ENCODE results near the gene CRYBB2.
"Not testable (repeated sequence)": the region's sequence is repeated elsewhere in the genome, so short reads cannot be mapped to it uniquely, and the experiment has no call there.

CRYBB2 gene

GRCh38 chr22:25199731-25200520 lies 19.5 kb upstream of the CRYBB2 start, which contains the start of gene CRYBB3:
Gene CRYBB3 (plus strand): TSS chr22:25199858. CDS start chr22:25201397, 1,539 bp downstream.
- DNase-seq (ENCODE audit: low spot score): no peak

DNA sequence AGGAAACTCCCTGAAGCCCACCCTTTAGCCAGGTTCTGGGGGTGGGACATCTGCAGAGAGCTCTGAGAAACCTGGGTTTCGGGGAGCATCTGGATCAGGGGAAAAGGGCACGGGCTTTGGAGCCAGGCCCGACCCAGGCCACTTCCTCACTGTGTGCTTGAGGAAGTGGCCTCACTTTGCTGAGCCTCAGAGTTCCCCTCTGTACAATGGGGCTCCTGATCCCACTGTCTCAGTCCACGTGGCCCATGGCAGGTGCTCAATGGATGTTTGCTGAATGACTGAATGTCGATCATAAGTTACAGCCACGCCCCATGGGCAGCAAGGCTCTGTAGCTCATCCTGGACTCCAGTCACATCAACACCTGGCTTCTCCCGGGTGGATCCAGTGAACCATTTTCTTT lies 18.5 kb upstream of the CRYBB2 start:
- DNase-seq (ENCODE audit: low spot score): no peak

DNA sequence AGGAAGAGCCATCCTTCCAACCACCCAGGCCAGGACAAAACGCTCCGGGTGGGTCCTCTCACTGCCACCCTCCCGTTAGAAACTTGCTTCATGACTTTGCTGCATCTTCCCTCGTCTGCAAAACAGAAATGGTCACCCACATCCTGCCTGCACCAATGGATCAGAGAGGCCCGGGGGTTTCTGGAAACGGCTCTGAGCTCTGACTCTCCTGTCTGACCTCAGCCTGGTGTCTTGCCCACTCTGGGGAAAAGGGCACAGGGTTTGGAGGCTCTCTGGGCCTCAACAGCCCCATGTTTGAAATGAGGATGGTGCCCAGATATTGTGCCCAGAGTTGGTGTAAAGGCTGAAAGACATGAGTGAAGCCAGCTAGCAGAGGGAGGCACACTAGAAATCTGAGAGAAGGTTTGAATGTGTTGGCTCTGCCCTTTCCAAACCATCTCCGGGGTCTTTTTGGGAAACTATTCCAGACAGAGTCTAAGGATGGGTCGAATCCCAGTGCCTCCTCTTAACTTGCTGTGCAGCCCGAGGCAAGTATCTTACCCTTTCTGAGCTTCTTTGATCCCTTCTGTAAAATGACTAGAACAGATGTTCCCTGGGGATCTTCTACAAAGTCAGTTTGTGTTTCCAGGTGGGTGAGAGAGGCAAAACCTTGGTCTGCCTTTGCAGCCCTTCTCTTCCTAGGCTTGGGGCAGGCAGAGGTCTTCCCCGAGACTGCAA lies 17.7 kb upstream of the CRYBB2 start:
- DNase-seq (ENCODE audit: low spot score): no peak

DNA sequence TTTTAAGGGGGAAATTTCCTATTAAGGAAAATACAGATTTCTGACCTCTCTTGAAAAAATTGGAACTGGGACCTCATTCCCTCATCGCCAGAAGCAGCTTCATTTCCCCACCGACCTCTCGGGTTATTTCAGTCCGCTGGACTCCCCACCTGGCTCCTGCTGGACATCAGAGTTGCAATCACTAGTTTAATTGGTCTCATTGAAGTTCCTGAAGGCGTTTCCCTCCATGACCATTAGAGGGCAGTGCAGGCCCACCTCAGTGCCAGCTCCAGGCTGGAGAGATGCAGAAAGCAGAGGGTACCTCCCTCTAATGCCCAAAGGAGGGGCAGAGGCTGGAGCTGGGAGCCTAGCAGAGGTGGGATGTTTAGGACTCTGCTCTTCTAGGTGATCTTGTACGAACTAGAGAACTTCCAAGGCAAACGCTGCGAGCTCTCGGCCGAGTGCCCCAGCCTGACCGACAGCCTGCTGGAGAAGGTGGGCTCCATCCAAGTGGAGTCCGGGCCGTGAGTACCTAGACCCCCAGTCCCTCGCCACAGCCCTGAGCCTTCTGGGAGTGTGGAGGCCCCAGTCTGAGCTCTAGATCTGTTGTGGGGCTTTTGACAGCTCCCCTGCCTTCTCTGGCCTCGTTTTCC lies 17.0 kb upstream of the CRYBB2 start:
- DNase-seq (ENCODE audit: low spot score): peak; percentile 54

GRCh38 chr22:25203082-25203481 lies 16.4 kb upstream of the CRYBB2 start:
- no peak for DNase-seq (ENCODE audit: low spot score)

DNA sequence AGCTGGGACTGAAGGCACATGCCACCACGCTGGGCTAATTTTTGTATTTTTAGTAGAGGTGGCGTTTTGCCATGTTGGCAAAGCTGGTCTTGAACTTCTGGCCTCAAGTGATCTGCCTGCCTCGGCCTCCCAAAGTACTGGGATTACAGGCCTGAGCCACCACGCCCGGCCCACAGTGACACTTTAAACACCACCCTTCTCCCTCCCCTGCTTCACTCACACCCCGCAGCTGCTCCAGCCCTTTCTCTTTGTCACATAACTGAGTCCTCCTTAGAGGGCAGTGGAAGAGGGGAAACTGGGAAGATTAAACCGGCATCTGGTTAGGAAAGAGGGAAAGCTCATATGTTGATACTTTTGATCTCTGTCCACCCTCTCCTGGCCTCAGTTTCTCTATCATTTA lies 14.9 kb upstream of the CRYBB2 start:
- not testable (repeated sequence) for DNase-seq (ENCODE audit: low spot score)

DNA sequence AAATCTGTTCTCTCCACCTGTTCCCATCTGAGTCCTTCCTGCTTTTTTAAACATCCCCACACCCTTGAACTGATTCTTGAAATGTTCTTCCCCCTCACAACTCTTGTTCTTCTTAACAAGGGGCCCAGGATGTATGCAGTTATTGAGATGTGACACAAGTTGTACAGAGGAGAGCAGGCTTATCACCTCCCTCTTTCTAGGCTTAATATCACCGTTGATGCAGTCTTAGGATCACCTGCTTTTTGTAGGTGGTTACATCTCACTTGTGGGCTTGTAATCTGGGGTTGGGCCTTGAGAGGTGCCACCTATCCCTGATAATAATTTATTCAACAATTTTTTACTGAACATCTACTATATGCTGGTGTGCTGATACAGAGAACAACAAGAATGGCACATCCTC lies 13.6 kb upstream of the CRYBB2 start:
- no peak for DNase-seq (ENCODE audit: low spot score)

DNA sequence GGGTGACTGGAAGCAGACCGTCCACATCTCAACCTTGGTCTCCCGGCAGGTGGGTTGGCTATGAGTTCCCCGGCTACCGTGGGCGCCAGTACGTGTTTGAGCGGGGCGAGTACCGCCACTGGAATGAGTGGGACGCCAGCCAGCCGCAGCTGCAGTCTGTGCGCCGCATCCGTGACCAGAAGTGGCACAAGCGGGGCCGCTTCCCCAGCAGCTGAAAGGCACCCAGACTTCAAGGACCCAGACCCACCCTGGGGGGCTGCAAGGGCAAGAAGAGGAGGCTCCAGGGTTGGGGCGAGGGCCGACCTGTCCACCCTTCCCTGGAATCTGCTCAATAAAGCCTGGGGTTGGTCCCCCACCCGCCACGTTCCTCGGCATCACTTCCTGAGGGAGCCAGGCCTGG lies 12.4 kb upstream of the CRYBB2 start:
- DNase-seq (ENCODE audit: low spot score): no peak

DNA sequence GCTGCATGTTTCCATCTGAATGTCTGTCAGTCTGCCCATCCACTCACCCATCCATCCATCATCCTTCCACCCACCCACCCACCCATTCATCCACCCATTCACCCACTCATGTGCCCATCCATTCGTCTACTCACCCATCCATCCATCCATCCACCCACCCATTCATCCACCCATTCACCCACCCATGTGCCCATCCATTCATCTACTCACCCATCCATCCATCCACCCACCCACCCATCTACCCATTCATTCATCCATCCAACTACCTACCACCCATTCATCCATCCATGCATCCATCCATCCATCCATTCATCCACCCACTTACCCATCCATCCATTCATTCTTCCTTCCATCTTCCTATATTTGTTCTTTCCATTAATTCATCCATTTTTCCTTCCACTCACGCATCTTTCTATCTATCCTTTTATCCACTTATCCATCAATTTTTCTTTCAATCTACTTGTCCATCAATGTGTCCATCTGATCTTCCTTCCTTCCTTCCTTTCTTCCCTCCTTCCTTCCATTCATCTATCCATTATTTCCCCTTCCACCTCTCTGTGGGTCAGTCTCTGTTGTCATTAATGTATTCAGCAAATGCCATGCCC lies 11.8 kb upstream of the CRYBB2 start:
- no peak for DNase-seq (ENCODE audit: low spot score)

GRCh38 chr22:25208328-25208727 lies 11.1 kb upstream of the CRYBB2 start:
- DNase-seq (ENCODE audit: low spot score): no peak

DNA sequence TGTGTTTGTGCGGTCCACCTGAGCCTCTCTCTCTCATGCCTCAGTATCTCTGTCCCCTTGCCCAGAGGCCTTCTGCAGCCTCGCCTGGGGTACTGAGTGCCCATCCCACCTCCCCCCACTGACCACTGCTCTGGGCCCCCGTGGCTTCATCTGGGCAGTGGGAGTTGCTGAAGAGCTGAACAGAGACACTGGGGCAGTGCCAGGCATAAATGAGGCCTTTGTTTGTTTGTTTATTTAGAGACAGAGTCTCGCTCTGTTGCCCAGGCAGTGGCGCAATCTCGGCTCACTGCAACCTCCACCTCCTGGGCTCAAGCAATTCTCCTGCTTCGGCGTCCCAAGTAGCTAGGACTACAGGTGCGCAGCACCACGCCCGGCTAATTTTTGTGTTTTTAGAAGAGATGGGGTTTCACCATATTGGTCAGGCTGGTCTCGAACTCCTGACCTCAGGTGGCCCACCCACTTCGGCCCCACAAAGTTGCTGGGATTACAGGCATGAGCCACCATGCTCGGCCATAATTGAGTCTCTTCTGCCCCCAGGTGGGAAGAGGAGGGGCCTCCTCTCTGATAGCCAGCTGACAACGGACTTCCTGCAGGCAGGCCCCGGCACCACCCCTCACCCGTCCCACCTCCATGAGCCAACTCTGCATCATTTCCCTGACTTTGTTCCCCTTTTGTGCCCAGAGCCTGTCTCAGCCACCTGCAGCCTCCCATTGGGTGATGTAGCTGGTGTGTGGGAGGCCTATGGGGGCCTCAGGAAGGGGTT lies 10.5 kb upstream of the CRYBB2 start:
- no peak for DNase-seq (ENCODE audit: low spot score)

DNA sequence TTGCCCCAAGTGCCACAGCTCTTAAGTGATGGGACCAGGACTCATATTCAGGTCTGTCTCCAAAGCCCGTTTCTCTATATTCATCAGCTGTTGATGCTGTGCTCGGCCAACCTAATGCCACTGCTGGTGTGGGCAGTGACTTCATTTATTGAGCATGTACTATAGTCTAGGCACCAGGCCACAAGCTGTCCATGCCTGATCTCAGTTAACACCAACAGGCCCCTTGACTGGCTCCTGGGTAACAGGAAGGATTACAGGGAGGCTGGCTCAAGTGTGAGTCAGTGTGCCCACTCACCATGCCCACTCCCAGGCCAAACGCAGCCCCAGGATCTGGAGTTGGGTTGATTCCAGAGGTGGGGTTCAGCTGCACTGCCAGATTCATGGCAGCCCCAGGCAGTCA lies 8.6 kb upstream of the CRYBB2 start:
- DNase-seq (ENCODE audit: low spot score): no peak

DNA sequence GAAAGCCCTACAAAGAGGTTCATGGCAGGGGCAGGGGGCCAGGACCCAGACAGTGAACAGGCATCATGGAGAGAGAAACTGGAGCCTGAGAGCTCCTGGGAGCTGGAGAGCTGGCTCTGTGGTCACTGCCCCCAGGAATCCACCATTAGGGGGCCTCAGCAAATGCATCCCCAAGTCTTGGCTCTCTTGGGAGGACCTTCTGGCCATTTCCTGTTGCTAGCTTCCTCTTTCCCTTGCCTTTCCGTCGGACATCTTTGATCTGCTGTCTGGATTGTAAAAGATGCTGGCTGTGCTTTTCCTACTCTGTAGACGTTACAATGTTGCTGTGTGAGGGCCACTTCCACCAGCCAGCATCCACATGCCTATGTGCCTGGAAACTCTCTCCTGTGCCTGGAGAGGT lies 7.1 kb upstream of the CRYBB2 start:
- DNase-seq (ENCODE audit: low spot score): no peak

GRCh38 chr22:25213221-25213620 lies 6.2 kb upstream of the CRYBB2 start:
- DNase-seq (ENCODE audit: low spot score): no peak

GRCh38 chr22:25216230-25216629 lies 3.2 kb upstream of the CRYBB2 start:
- DNase-seq (ENCODE audit: low spot score): no peak

DNA sequence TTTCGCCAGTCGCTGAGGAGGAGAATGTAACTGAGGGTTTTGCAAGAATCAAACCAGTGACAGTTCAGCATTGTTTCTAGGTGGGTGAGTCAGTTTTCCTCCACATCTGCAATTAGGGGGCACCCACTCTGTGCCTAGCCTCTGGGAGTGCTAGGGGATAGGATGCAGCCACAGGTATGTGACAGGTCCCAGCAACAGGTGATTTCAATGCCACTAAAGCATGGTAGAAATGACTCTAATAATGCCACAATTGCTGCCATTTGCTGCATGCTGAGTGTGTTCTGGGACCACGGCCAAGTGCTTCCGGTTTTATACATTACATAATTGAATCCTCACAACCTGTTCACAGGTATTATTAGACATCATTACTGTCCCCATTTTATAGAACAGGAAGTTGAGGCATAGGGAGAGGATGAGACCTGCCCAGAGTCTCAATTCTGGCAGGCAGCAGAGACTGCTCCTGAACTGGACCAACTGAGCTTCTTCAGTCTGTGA lies 556 bp downstream of the CRYBB2 start:
- DNase-seq (ENCODE audit: low spot score): no peak

- no peak for DNase-seq (ENCODE audit: low spot score)
Observed at GRCh38 chr22:25221790-25222189, 2.4 kb downstream of the CRYBB2 start.

DNA sequence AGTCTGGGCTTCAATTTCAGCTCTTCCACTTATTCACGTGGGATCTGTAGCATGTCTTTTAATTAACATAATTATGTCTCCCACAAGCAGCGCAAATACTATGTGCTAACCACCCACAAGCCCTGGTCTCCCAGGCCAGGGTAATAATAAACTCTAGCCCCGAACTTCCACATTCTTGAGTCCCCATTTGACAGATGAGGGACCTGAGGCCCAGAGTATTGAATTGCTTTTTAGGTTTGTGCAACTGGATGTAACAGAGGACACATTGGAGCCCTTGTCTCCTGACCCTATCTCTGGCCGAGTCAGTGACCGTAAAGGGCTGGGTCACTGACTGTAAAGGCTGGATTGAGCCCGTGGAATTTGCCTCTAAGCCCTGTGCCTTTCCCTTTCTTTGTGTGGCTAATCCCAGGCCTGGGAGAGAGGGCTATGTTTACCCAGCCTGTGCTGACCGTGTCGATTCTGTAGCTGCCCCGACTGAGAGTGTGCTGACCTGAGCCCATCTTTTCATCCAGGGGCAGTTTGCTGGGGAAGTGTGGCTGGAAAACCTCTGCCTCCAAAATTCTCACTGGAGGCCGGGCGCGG lies 3.9 kb downstream of the CRYBB2 start:
- DNase-seq (ENCODE audit: low spot score): no peak

GRCh38 chr22:25228822-25229221 lies 9.4 kb downstream of the CRYBB2 start:
- DNase-seq (ENCODE audit: low spot score): no peak

GRCh38 chr22:25230760-25231159 lies 11.3 kb downstream of the CRYBB2 start:
- DNase-seq (ENCODE audit: low spot score): not testable (repeated sequence)

DNA sequence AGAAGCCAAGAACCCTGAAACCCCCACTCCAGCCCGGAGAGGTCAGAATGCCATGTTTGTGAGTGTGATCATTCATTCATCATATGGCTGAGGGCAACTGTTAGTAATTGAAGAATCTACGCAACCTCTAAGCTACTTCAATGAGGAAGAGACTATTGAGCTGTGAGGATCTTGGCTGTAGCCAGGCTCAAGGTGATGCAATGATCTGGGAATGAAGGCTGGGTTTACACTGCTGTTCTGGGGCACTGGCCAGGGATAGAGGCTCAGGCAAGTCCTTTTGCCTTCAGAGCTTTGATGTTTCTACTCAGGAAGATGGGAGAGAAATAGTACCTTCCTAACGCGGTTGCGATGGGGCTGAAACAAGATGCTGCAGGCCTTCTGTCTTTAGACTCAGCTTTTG lies 12.9 kb downstream of the CRYBB2 start:
- DNase-seq (ENCODE audit: low spot score): no peak
